HG03280 (cell line): ENCODE results near the gene OR14K1.
"Not testable (repeated sequence)": the region's sequence is repeated elsewhere in the genome, so short reads cannot be mapped to it uniquely, and the experiment has no call there.

Experiments used
- ATAC-seq: cut with Tn5 transposase; IDR thresholded peaks from one replicate; pipeline ENCODE4 v1.9.1; 2021; ENCODE audit warnings: mild to moderate bottlenecking, moderate library complexity; ENCODE audit not compliant: unreplicated experiment

OR14K1 gene

GRCh38 chr1:247738315-247738714 lies at the start of gene OR14K1:
OR14K1 (plus strand) TSS chr1:247738615; CDS start chr1:247738615, 0 bp downstream.
- no peak for ATAC-seq

- ATAC-seq: no peak
These were observed 37.1 kb upstream of the OR14K1 start for GRCh38 chr1:247701338-247701737.

- ATAC-seq: not testable (repeated sequence)
These were observed 27.7 kb upstream of the OR14K1 start for GRCh38 chr1:247710681-247711080.

- no peak for ATAC-seq
These were observed 24.7 kb upstream of the OR14K1 start for GRCh38 chr1:247713753-247714152.

GRCh38 chr1:247716546-247716945 lies 21.9 kb upstream of the OR14K1 start, which contains the start of gene OR6F1:
OR6F1 (minus strand) TSS chr1:247716646; CDS start chr1:247712755, 3,891 bp downstream.
- ATAC-seq: no peak

GRCh38 chr1:247721222-247721621 lies 17.2 kb upstream of the OR14K1 start:
- ATAC-seq: no peak

- ATAC-seq: no peak
These were observed 2.3 kb downstream of the OR14K1 start for GRCh38 chr1:247740721-247741120.

- no peak for ATAC-seq
These were observed 3.3 kb downstream of the OR14K1 start for GRCh38 chr1:247741756-247742155.

- not testable (repeated sequence) for ATAC-seq
These were observed 3.9 kb downstream of the OR14K1 start for GRCh38 chr1:247742215-247742760.

GRCh38 chr1:247746391-247746935 lies 8.0 kb downstream of the OR14K1 start:
- ATAC-seq: no peak

GRCh38 chr1:247747616-247748015 lies 9.2 kb downstream of the OR14K1 start:
- ATAC-seq: no peak

- no peak for ATAC-seq
These were observed 9.6 kb downstream of the OR14K1 start, which contains the start of gene OR14A2 for GRCh38 chr1:247748041-247748440. OR14A2 (minus strand) TSS chr1:247748141.

GRCh38 chr1:247749870-247750269 lies 11.5 kb downstream of the OR14K1 start:
- ATAC-seq: no peak

- not testable (repeated sequence) for ATAC-seq
These were observed 15.9 kb downstream of the OR14K1 start for GRCh38 chr1:247754311-247754710.

GRCh38 chr1:247760456-247760855 lies 22.0 kb downstream of the OR14K1 start, which contains the start of gene OR1C1:
OR1C1 (minus strand) TSS chr1:247760556; CDS start chr1:247758406, 2,150 bp downstream.
- ATAC-seq: no peak

GRCh38 chr1:247769603-247770002 lies 31.2 kb downstream of the OR14K1 start:
- ATAC-seq: no peak
